Measurements from ENCODE around the gene PIK3R3. TPM values are rescaled to one million over a fixed set of nuclear protein-coding genes. Genes with fewer than 3 reads are reported as not detected.

The PIK3R3 gene
- total and polyA plus RNA-seq, 12 donors, result 15.4 to 54.5 (median 34.0) TPM

GRCh38 chr1:46053734-46054133 lies 78.7 kb downstream of the PIK3R3 start:
- intact Hi-C loops (cut with DNase I), result no loop called here
- H3K27ac ChIP-seq, result no peak overlapping the region
- TF ChIP-seq CTCF (IDR thresholded peaks at IDR 0.05), result no peak
- no peaks in the 10 kb centered on the region for H3K9me3 ChIP-seq
- WGBS, 2 donors, result 73 to 80% methylated on average over 2 of the region's 2 CpGs
- H3K4me1 ChIP-seq, result no peaks in the 10 kb centered on the region
- no peaks in the 10 kb centered on the region for H3K27me3 ChIP-seq
- H3K36me3 ChIP-seq, result peaks cover 0 to 84% (median 10%) of the 10 kb centered on the region in 9 donors
- no peak overlapping the region for H3K4me3 ChIP-seq
- DNase-seq (no peak), ATAC-seq (no peak)

GRCh38 chr1:46044116-46044515 lies 88.3 kb downstream of the PIK3R3 start:
- peaks cover 0 to 72% (median 6%) of the 10 kb centered on the region in 9 donors for H3K36me3 ChIP-seq

GRCh38 chr1:46043458-46044017 lies 88.9 kb downstream of the PIK3R3 start:
- intact Hi-C loops (cut with DNase I), result loop anchor here in 2 of 10 donors (2.0 to 5.0 kb wide), 2 partner anchors 79 to 89 kb away; partner anchors contain the start of gene PIK3R3 (in 1 of the 2)
- Histone ChIP-seq H3K36me3 (peaks cover 0 to 78% (median 12%) of the 10 kb centered on the region in 9 donors), H3K4me1 (peaks cover 9 to 52% (median 39%) of the 10 kb centered on the region in 9 donors), H3K9me3 (no peaks in the 10 kb centered on the region), H3K27me3 (no peaks in the 10 kb centered on the region), H3K27ac (no peak overlapping the region), H3K4me3 (no peak overlapping the region)
- TF ChIP-seq CTCF (IDR thresholded peaks at IDR 0.05), result no peak
- no peak for DNase-seq
- ATAC-seq, result no peak
- 84 to 87% methylated on average over 11 of the region's 11 CpGs for WGBS, 2 donors

More at GRCh38 chr1:46044116-46044515, 88.3 kb downstream of the PIK3R3 start:
- Histone ChIP-seq H3K27me3 (no peaks in the 10 kb centered on the region), H3K9me3 (no peaks in the 10 kb centered on the region), H3K4me1 (peaks cover 9 to 48% (median 36%) of the 10 kb centered on the region in 9 donors), H3K4me3 (no peak overlapping the region), H3K27ac (no peak overlapping the region)
- WGBS, 2 donors, result 97 to 99% methylated on average over 5 of the region's 5 CpGs
- intact Hi-C loops (cut with DNase I), result loop anchor here in 1 of 10 donors (5.0 kb wide), 1 partner anchor 78 kb away; no protein-coding TSS in a partner anchor
- DNase-seq (no peak), ATAC-seq (no peak)
- no peak for TF ChIP-seq CTCF (IDR thresholded peaks at IDR 0.05)

- peak in 6 of 8 donors; percentile 12 to 71 (median 36) for ATAC-seq
- H3K4me1 ChIP-seq, result peaks cover 9 to 66% (median 53%) of the 10 kb centered on the region in 9 donors
- no peaks in the 10 kb centered on the region for H3K9me3 ChIP-seq
- DNase-seq, result peak in 1 of 2 donors; percentile 24
- no peak for TF ChIP-seq CTCF (IDR thresholded peaks at IDR 0.05)
- H3K27me3 ChIP-seq, result no peaks in the 10 kb centered on the region
- H3K27ac ChIP-seq, result peak overlapping the region in 7 of 10 donors; percentile 2 to 32 (median 17)
- peaks cover 0 to 78% (median 12%) of the 10 kb centered on the region in 9 donors for H3K36me3 ChIP-seq
- H3K4me3 ChIP-seq, result no peak overlapping the region
- intact Hi-C loops (cut with DNase I), result loop anchor here in 2 of 10 donors (2.0 to 5.0 kb wide), 2 partner anchors 80 to 91 kb away; partner anchors contain the start of gene PIK3R3 (in 1 of the 2)
Measured at GRCh38 chr1:46041974-46042373, 90.5 kb downstream of the PIK3R3 start.

Data from heart right ventricle (tissue), 16 donors.